H1 (cell line): ENCODE measurements around the gene EIF4EBP2. TPM values are rescaled to one million over a fixed set of nuclear protein-coding genes. Genes with fewer than 3 reads are reported as not detected.
A peak's percentile ranks its signal among the peaks of the same experiment; 100 is the strongest.

Experiments used
- CTCF ChIA-PET: fragments of 300-600 bp; sonication (Branson Sonifier 250); formaldehyde crosslinking; loops from one replicate; lab custom pipeline; 2021; ENCODE audit not compliant: partially characterized antibody; lab: Charles Lee
- POLR2A ChIA-PET: fragments of 300-600 bp; sonication (Branson Sonifier 250); formaldehyde crosslinking; loops from one replicate; lab custom pipeline; 2021; ENCODE audit warnings: inconsistent platforms; ENCODE audit not compliant: partially characterized antibody; lab: Charles Lee
- DNase-seq, 2 experiments: peaks; one replicate each; pipeline versions ENCODE4 v3.0.0 to v3.0.0-alpha.2; 2010 to 2022; ENCODE audit warnings: low spot score in 2 of 2, low read depth in 1 of 2, mixed read lengths in 1 of 2
- FAIRE-seq: peaks from 2 replicates; lab custom pipeline; 2011; peaks lifted over from hg19 to GRCh38; lab: Jason Lieb, UNC
- H2AFZ ChIP-seq: 2 replicates; pipeline ENCODE4 v1.8.1; 2012; ENCODE audit warnings: low read length, inconsistent platforms
- H2AK5ac ChIP-seq: 2 replicates; pipeline ENCODE4 v1.6.1; 2013; ENCODE audit warnings: low read depth, low read length
- H2BK120ac ChIP-seq: replicated peaks from 2 replicates; pipeline ENCODE3; 2013; ENCODE audit warnings: low read depth, low read length, inconsistent platforms
- H2BK12ac ChIP-seq: 2 replicates; pipeline ENCODE4 v1.6.1; 2013; ENCODE audit warnings: low read depth, low read length
- H2BK15ac ChIP-seq: 2 replicates; pipeline ENCODE4 v1.6.1; 2013; ENCODE audit warnings: low read length
- H2BK20ac ChIP-seq: 2 replicates; pipeline ENCODE4 v1.6.1; 2013; ENCODE audit warnings: low read length
- H2BK5ac ChIP-seq: 2 replicates; pipeline ENCODE4 v1.6.1; 2013; ENCODE audit warnings: low read depth, low read length
- H3K14ac ChIP-seq: 2 replicates; pipeline ENCODE4 v1.6.1; 2013; ENCODE audit warnings: inconsistent platforms; ENCODE audit not compliant: insufficient read length
- H3K18ac ChIP-seq: 2 replicates; pipeline ENCODE4 v1.6.1; 2013; ENCODE audit warnings: low read length; ENCODE audit errors: extremely low read depth
- H3K23ac ChIP-seq: 2 replicates; pipeline ENCODE4 v1.6.1; 2013; ENCODE audit warnings: inconsistent platforms; ENCODE audit not compliant: insufficient read length
- H3K23me2 ChIP-seq: 2 replicates; pipeline ENCODE4 v1.6.1; 2013; ENCODE audit warnings: low read depth, low read length
- H3K27ac ChIP-seq: 2 replicates; pipeline ENCODE4 v1.6.1; 2011; ENCODE audit warnings: low read depth, low read length, inconsistent platforms
- H3K27me3 ChIP-seq, 4 experiments: replicated peaks in 1 of 4; 1 replicate in 1 of 4; 2 replicates in 3 of 4; pipeline versions ENCODE4 v1.6.1 to v1.8.1; 2011 to 2013; ENCODE audit warnings: low read length in 3 of 4, mild to moderate bottlenecking in 3 of 4, inconsistent platforms in 2 of 4, mixed read lengths in 2 of 4, moderate library complexity in 1 of 4; ENCODE audit not compliant: control insufficient read depth in 3 of 4, insufficient read depth in 3 of 4; ENCODE audit errors: extremely low read depth in 1 of 4
- H3K36me3 ChIP-seq, 4 experiments: 2 replicates each; pipeline versions ENCODE4 v1.6.1 to v1.8.1; 2011 to 2013; ENCODE audit warnings: mild to moderate bottlenecking in 4 of 4, low read length in 3 of 4, moderate library complexity in 2 of 4, control low read depth in 1 of 4, inconsistent platforms in 1 of 4; ENCODE audit not compliant: insufficient read depth in 4 of 4, control insufficient read depth in 2 of 4
- H3K4ac ChIP-seq: replicated peaks from 2 replicates; pipeline ENCODE3; 2013; ENCODE audit warnings: low read length, low read depth, mixed read lengths, inconsistent platforms; ENCODE audit not compliant: insufficient read length
- H3K4me1 ChIP-seq, 4 experiments: replicated peaks in 1 of 4; 1 replicate in 1 of 4; 2 replicates in 3 of 4; pipeline versions ENCODE4 v1.6.1 to v1.8.1; 2011 to 2013; ENCODE audit warnings: low read length in 3 of 4, inconsistent platforms in 2 of 4, mixed read lengths in 1 of 4; ENCODE audit not compliant: insufficient read depth in 4 of 4, control insufficient read depth in 3 of 4
- H3K4me2 ChIP-seq, 2 experiments: 2 replicates each; pipeline versions ENCODE4 v1.6.1 to v1.8.1; 2011 to 2013; ENCODE audit warnings: low read depth in 2 of 2, low read length in 2 of 2, control low read depth in 1 of 2, inconsistent platforms in 1 of 2, mild to moderate bottlenecking in 1 of 2; ENCODE audit not compliant: insufficient read depth in 1 of 2
- H3K4me3 ChIP-seq, 4 experiments: fragments of 200-600, 300-600 bp in 1 of 4; sonication (generic), shearing (Covaris generic), sonication (Bioruptor Twin) in 1 of 4; 2 replicates each; pipeline versions ENCODE4 v1.5.1 to v1.8.1; 2011 to 2016; ENCODE audit warnings: low read length in 4 of 4, low read depth in 3 of 4, control low read depth in 2 of 4, inconsistent platforms in 2 of 4, mild to moderate bottlenecking in 2 of 4, mixed read lengths in 1 of 4, moderate library complexity in 1 of 4; ENCODE audit not compliant: insufficient read depth in 2 of 4; ENCODE audit errors: extremely low read depth in 1 of 4
- H3K56ac ChIP-seq: replicated peaks from 2 replicates; pipeline ENCODE3; 2013; ENCODE audit warnings: low read depth, mild to moderate bottlenecking, mixed read lengths, low read length, inconsistent platforms; ENCODE audit not compliant: insufficient read length
- H3K79me1 ChIP-seq: 2 replicates; pipeline ENCODE4 v1.6.1; 2013; ENCODE audit warnings: low read depth, low read length, control low read depth
- H3K79me2 ChIP-seq, 2 experiments: 2 replicates each; pipeline versions ENCODE4 v1.6.1 to v1.8.1; 2012 to 2013; ENCODE audit warnings: low read length in 2 of 2, mild to moderate bottlenecking in 2 of 2, inconsistent platforms in 1 of 2; ENCODE audit not compliant: insufficient read depth in 2 of 2, control insufficient read depth in 1 of 2
- H3K9ac ChIP-seq, 4 experiments: replicated peaks in 1 of 4; 1 replicate in 1 of 4; 2 replicates in 3 of 4; pipeline versions ENCODE4 v1.6.1 to v1.8.1; 2011 to 2013; ENCODE audit warnings: low read depth in 3 of 4, low read length in 3 of 4, control low read depth in 2 of 4, mild to moderate bottlenecking in 2 of 4, moderate library complexity in 2 of 4, inconsistent platforms in 1 of 4; ENCODE audit errors: extremely low read depth in 1 of 4
- H3K9me3 ChIP-seq, 2 experiments: 2 replicates each; pipeline versions ENCODE4 v1.6.1 to v1.8.1; 2012 to 2013; ENCODE audit warnings: mild to moderate bottlenecking in 2 of 2, moderate library complexity in 2 of 2, control low read depth in 1 of 2, inconsistent platforms in 1 of 2, low read depth in 1 of 2, low read length in 1 of 2, mixed read lengths in 1 of 2; ENCODE audit not compliant: insufficient read depth in 2 of 2
- H4K20me1 ChIP-seq, 2 experiments: replicated peaks in 1 of 2; 2 replicates each; pipeline versions ENCODE3 to v1.8.1; 2011 to 2013; ENCODE audit warnings: inconsistent platforms in 2 of 2, low read length in 2 of 2, mild to moderate bottlenecking in 1 of 2; ENCODE audit not compliant: insufficient read depth in 2 of 2, control insufficient read depth in 1 of 2
- H4K5ac ChIP-seq: 2 replicates; pipeline ENCODE4 v1.6.1; 2013; ENCODE audit warnings: low read length, low read depth, mixed read lengths, inconsistent platforms; ENCODE audit not compliant: insufficient read length
- H4K8ac ChIP-seq: 2 replicates; pipeline ENCODE4 v1.8.0; 2013; ENCODE audit warnings: mild to moderate bottlenecking, moderate library complexity, low read length, inconsistent platforms; ENCODE audit not compliant: insufficient read depth; ENCODE audit errors: extremely low read depth
- H4K91ac ChIP-seq: replicated peaks from 2 replicates; pipeline ENCODE3; 2013; ENCODE audit warnings: low read length, mixed read lengths, inconsistent platforms; ENCODE audit not compliant: insufficient read length
- ATF2 ChIP-seq: IDR thresholded peaks from 2 replicates; pipeline ENCODE4 v1.6.1; 2012; ENCODE audit warnings: low read length, inconsistent platforms
- CBX8 ChIP-seq: fragments of 300-800, 300-1000 bp; sonication (generic); IDR thresholded peaks from 2 replicates; pipeline ENCODE4 v1.7.1; 2016; ENCODE audit warnings: low read depth, low read length, borderline replicate concordance
- GABPA ChIP-seq: IDR thresholded peaks from 2 replicates; pipeline ENCODE4 v1.6.1; 2011; ENCODE audit warnings: mild to moderate bottlenecking, low read length, moderate library complexity, borderline replicate concordance; ENCODE audit not compliant: insufficient read depth
- GTF2F1 ChIP-seq: IDR thresholded peaks from 2 replicates; pipeline ENCODE4 v1.6.1; 2012; ENCODE audit warnings: low read depth, low read length, improper control_type of control experiment, borderline replicate concordance
- HDAC6 ChIP-seq: IDR thresholded peaks from one replicate; pipeline ENCODE4 v1.7.1; 2012; ENCODE audit warnings: low read depth, mild to moderate bottlenecking, inconsistent platforms, low read length, moderate library complexity
- SRF ChIP-seq: IDR thresholded peaks from 2 replicates; pipeline ENCODE4 v1.6.1; 2011; ENCODE audit warnings: mild to moderate bottlenecking, low read depth, low read length, moderate library complexity
- TAF1 ChIP-seq: IDR thresholded peaks from 2 replicates; pipeline ENCODE4 v1.6.1; 2011; ENCODE audit warnings: mild to moderate bottlenecking, low read depth, low read length
- ZNF274 ChIP-seq: IDR thresholded peaks from 2 replicates; pipeline ENCODE4 v1.7.0; 2012; ENCODE audit warnings: low read length, borderline replicate concordance; ENCODE audit errors: extremely low read depth
- WGBS, 2 experiments: shearing (Covaris generic) in 1 of 2; methylation state at CpG; one replicate each; pipeline versions ENCODE4 v1.1.6 to v1.1.7; 2013 to 2015; ENCODE audit warnings: low lambda C conversion rate in 2 of 2, mixed read lengths in 2 of 2, inconsistent platforms in 1 of 2, low coverage in 1 of 2, missing lambda C conversion rate in 1 of 2; ENCODE audit not compliant: insufficient replicate concordance in 2 of 2, insufficient coverage in 1 of 2, insufficient read length in 1 of 2; ENCODE audit errors: extremely low coverage in 1 of 2, missing lambda C conversion rate in 1 of 2; 5-methylcytosine and 5-hydroxymethylcytosine counted together
- polyA plus RNA-seq, 7 experiments: library from polyadenylated mRNA; depleted of rRNA in 3 of 7; stranded (reverse) in 5 of 7; unstranded in 2 of 7; fragments of >200 nt in 5 of 7; fragments of 200-250 nt in 2 of 7; gene quantifications; 1 replicate in 5 of 7; 2 replicates in 1 of 7; 4 replicates in 1 of 7; pipeline versions ENCODE4 v1.2.1 to v1.2.3, GENCODE V29; 2011 to 2013; ENCODE audit warnings: missing spikeins in 2 of 7, mixed read lengths in 2 of 7
- total RNA-seq: library from RNA; stranded (reverse); fragmentation: NEBNext Ultra II Directional; extraction: Animal tissue kit (Norgen Biotek cat#: 25700); gene quantifications from 2 replicates; pipeline ENCODE4 v1.2.1, GENCODE V29; 2021
- TF ChIP-seq, protein P1 (sequence below): IDR thresholded peaks from 2 replicates; pipeline ENCODE4 v1.6.1; 2011; ENCODE audit warnings: low read depth, mild to moderate bottlenecking, low read length; ENCODE audit not compliant: insufficient read depth

EIF4EBP2 gene
- total and polyA plus RNA-seq, 2 of the 8 experiments (the other 6 are each of a cell fraction or from before 2014, with no cell fraction given), result 55.3 to 144 TPM

DNA sequence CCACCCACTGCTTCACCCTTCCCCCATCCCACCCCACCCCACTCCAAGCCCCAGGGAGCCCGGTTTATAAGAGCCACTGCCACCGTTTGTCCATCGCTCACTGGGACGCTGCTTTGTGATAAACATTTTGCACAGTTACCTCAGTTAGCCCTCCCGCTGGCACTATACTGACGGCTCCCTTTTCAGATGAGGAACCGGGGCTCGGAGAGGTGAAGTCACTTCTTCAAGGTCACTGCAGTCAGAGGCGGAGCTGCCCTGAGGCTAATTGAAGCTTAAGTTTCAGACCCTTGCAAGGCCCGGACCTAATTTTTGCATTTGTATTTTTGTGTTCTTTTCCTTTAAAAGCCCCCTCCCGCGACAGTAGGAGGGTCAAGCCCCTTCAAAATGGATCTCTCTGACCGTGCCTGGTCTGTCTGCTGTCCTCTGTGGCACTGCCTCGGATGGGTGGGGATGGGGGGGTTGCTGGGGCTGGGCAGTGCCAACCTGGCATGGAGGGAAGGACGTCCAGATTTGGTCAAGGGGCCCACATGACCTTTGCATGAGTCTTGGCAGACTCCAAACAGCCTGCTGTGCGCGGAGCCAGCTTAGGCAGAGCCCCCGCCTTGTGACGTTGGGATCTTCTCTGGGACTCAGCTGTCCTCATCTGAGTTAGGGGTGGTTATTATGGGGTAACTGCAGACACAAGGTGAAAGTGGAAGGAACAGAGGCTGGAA, 55.3 kb downstream of the EIF4EBP2 start:
- no peaks in the 10 kb centered on the region for H3K9me3 ChIP-seq
- ChIA-PET POLR2A (interaction anchor here (1.1 to 2.1 kb wide), 5 partner anchors 19 to 55 kb away, joined by 3 to 5 read pairs (median 4); no protein-coding TSS in a partner anchor), CTCF (interaction anchor here (0.5 to 43.0 kb wide), 16 partner anchors 13 to 343 kb away, joined by 3 to 908 read pairs (median 4); partner anchors contain the start of genes EIF4EBP2, LRRC20 and PALD1)
- H2AFZ ChIP-seq, result no peak overlapping the region
- H4K20me1 ChIP-seq, result no peaks in the 10 kb centered on the region
- WGBS, 2 experiments, result 25% methylated on average over 18 of the region's 19 CpGs; no CpG with 5 or more reads in 1 of the 2 experiments
- no peak for FAIRE-seq
- no peak for DNase-seq
- no peak overlapping the region for H3K56ac ChIP-seq
- H3K4me3 ChIP-seq, result peak overlapping the region in 2 of 4 experiments; percentile 55 to 68; a peak in 3 of 8 replicates
- H2BK120ac ChIP-seq, result no peak overlapping the region
- peak overlapping the region; percentile 3 for H3K4ac ChIP-seq
- 0 out of 2 replicates have a peak overlapping the region, but pooled peaks have one; percentile 61 for H2BK15ac ChIP-seq
- no peak overlapping the region; a peak in 1 of 7 replicates for H3K9ac ChIP-seq
- H3K23me2 ChIP-seq, result peaks cover 12% of the 10 kb centered on the region; the same call in 1 of the 2 replicates
- no peak overlapping the region for H4K5ac ChIP-seq
- H2AK5ac ChIP-seq, result 0 out of 2 replicates have a peak overlapping the region, but pooled peaks have one; percentile 1
- peak overlapping the region; percentile 94 for H2BK12ac ChIP-seq
- no peak overlapping the region for H3K23ac ChIP-seq
- no peak overlapping the region for H4K8ac ChIP-seq
- no peaks in the 10 kb centered on the region for H3K79me1 ChIP-seq
- H3K27ac ChIP-seq, result no peak overlapping the region
- H3K79me2 ChIP-seq, result no peaks in the 10 kb centered on the region
- peak overlapping the region; percentile 90; the same call in 1 of the 2 replicates for H2BK20ac ChIP-seq
- H3K4me1 ChIP-seq, result peaks cover 10 to 39% (median 23%) of the 10 kb centered on the region in 4 experiments
- H3K14ac ChIP-seq, result no peak overlapping the region
- H3K27me3 ChIP-seq, result peaks cover 21 to 49% (median 48%) of the 10 kb centered on the region in 4 experiments
- H4K91ac ChIP-seq, result peak overlapping the region; percentile 96
- H3K18ac ChIP-seq, result peak overlapping the region; percentile 83; the same call in 1 of the 2 replicates
- H2BK5ac ChIP-seq, result peak overlapping the region; percentile 79; the same call in 1 of the 2 replicates
- H3K36me3 ChIP-seq, result no peaks in the 10 kb centered on the region; a peak in 1 of 8 replicates
- H3K4me2 ChIP-seq, result peak overlapping the region; percentile 57 to 81
- TF ChIP-seq ZNF274, result no peak
- TF ChIP-seq CBX8, result no peak
- TF ChIP-seq, protein P1, sequence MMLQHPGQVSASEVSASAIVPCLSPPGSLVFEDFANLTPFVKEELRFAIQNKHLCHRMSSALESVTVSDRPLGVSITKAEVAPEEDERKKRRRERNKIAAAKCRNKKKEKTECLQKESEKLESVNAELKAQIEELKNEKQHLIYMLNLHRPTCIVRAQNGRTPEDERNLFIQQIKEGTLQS, result no peak
- TF ChIP-seq GABPA, result no peak
- no peak for TF ChIP-seq GTF2F1
- TF ChIP-seq SRF, result no peak
- TF ChIP-seq HDAC6, result no peak
- no peak for TF ChIP-seq TAF1
- TF ChIP-seq ATF2, result no peak
